DOHH2 (cell line): Measurements from ENCODE around the gene ZNF208.

Experiments used
- CTCF ChIP-seq: fragments of 200-600 bp; sonication (generic); IDR thresholded peaks from one replicate; pipeline ENCODE4 v1.5.1; 2014; ENCODE audit warnings: antibody characterized with exemption, mild to moderate bottlenecking, low read depth, low read length; ENCODE audit not compliant: poor library complexity, severe bottlenecking
- EZH2phosphoT487 ChIP-seq: fragments of 200-600 bp; sonication (generic); IDR thresholded peaks from 2 replicates; pipeline ENCODE4 v1.6.1; 2017; ENCODE audit warnings: borderline replicate concordance, mild to moderate bottlenecking, antibody characterized with exemption, low read length, moderate library complexity, mixed read lengths

- TF ChIP-seq CTCF (peak; percentile 54), EZH2phosphoT487 (no peak)
Observed at GRCh38 chr19:21912654-21913053, 98.1 kb downstream of the ZNF208 start.
